Spleen (tissue), 7 donors: ENCODE measurements around the gene LDLRAD4.

Experiments used
- POLR2A ChIP-seq, 3 donors: fragments of 450-650 bp; IDR thresholded peaks; one replicate each; pipeline ENCODE4 v1.5.1; 2017; ENCODE audit warnings: antibody characterized with exemption in 3 of 3, mild to moderate bottlenecking in 1 of 3
- TF ChIP-seq, protein P1 (sequence below), 11 experiments: fragments of 200-600 bp in 7 of 11; fragments of 450-650 bp in 4 of 11; sonication (generic) in 4 of 11; IDR thresholded peaks in 8 of 11; conservative IDR thresholded peaks in 3 of 11; 1 replicate in 7 of 11; 2 replicates in 4 of 11; pipeline versions ENCODE4 v1.4.0 to v1.8.0; 2016 to 2021; ENCODE audit warnings: antibody characterized with exemption in 11 of 11, inconsistent platforms in 4 of 11, mild to moderate bottlenecking in 1 of 11
- donor health status: DM: no; HTN: no; CAD: no; lungs with moderate emphysema.
- donor health status: DM: no; HTN: no; CAD: no.
- donor health status: DM: no; HTN: no; CAD: no.

GRCh38 chr18:13501543-13501887 is 283.0 kb downstream of the LDLRAD4 start:
- TF ChIP-seq POLR2A (IDR thresholded peaks at IDR 0.05) = no peak
- TF ChIP-seq, protein P1, sequence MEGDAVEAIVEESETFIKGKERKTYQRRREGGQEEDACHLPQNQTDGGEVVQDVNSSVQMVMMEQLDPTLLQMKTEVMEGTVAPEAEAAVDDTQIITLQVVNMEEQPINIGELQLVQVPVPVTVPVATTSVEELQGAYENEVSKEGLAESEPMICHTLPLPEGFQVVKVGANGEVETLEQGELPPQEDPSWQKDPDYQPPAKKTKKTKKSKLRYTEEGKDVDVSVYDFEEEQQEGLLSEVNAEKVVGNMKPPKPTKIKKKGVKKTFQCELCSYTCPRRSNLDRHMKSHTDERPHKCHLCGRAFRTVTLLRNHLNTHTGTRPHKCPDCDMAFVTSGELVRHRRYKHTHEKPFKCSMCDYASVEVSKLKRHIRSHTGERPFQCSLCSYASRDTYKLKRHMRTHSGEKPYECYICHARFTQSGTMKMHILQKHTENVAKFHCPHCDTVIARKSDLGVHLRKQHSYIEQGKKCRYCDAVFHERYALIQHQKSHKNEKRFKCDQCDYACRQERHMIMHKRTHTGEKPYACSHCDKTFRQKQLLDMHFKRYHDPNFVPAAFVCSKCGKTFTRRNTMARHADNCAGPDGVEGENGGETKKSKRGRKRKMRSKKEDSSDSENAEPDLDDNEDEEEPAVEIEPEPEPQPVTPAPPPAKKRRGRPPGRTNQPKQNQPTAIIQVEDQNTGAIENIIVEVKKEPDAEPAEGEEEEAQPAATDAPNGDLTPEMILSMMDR (IDR thresholded peaks at IDR 0.05 in 8 of 11, conservative IDR thresholded peaks at IDR 0.05 in 3 of 11) = no peak
